T-cell (primary cell): ENCODE measurements around the gene TPI1. TPM values are rescaled to one million over a fixed set of nuclear protein-coding genes. Genes with fewer than 3 reads are reported as not detected.
A peak's percentile ranks its signal among the peaks of the same experiment; 100 is the strongest.

Experiments used
- ATAC-seq, 4 experiments: fragments of 200-7000 bp in 3 of 4; fragments of 150-1000 bp in 1 of 4; cut with Tn5 transposase; replicated peaks in 1 of 4; 1 replicate in 3 of 4; 2 replicates in 1 of 4; pipeline ENCODE4 v1.10.0; 2021; ENCODE audit warnings: moderate library complexity in 3 of 4, mild to moderate bottlenecking in 2 of 4, moderate number of reproducible peaks in 1 of 4
- CTCF ChIA-PET, 2 donors: fragments of 300-600 bp; sonication (Branson Sonifier 250); formaldehyde crosslinking; loops; one replicate each; lab custom pipeline; 2022; ENCODE audit warnings: antibody characterized with exemption in 2 of 2; lab: Charles Lee
- POLR2A ChIA-PET, 2 donors: fragments of 300-600 bp; sonication (Branson Sonifier 250); formaldehyde crosslinking; loops; one replicate each; lab custom pipeline; 2022; ENCODE audit warnings: antibody characterized with exemption in 2 of 2; lab: Charles Lee
- DNase-seq, 35 experiments: peaks; one replicate each; pipeline versions ENCODE4 v3.0.0 to v3.0.0-alpha.2; 2013 to 2023
- H3K27ac ChIP-seq: one replicate; pipeline ENCODE4 v1.5.1; 2013; ENCODE audit warnings: low read length
- H3K27me3 ChIP-seq, 2 experiments: replicated peaks in 1 of 2; 1 replicate in 1 of 2; 2 replicates in 1 of 2; pipeline versions ENCODE4 v1.6.1 to v1.7.0; 2013; ENCODE audit warnings: low read length in 1 of 2, mixed read lengths in 1 of 2; ENCODE audit not compliant: control insufficient read depth in 2 of 2, insufficient read depth in 2 of 2; ENCODE audit errors: extremely low read depth in 1 of 2
- H3K36me3 ChIP-seq, 2 donors: 1 replicate in 1 of 2; 2 replicates in 1 of 2; pipeline versions ENCODE4 v1.6.1 to v1.7.0; 2013; ENCODE audit warnings: low read length in 1 of 2; ENCODE audit not compliant: control insufficient read depth in 2 of 2, insufficient read depth in 1 of 2; ENCODE audit errors: extremely low read depth in 1 of 2
- H3K4me1 ChIP-seq, 2 experiments: 1 replicate in 1 of 2; 2 replicates in 1 of 2; pipeline versions ENCODE4 v1.6.1 to v1.7.0; 2013; ENCODE audit warnings: low read length in 2 of 2, mixed read lengths in 1 of 2; ENCODE audit not compliant: insufficient read depth in 2 of 2, control insufficient read depth in 1 of 2; ENCODE audit errors: extremely low read depth in 1 of 2
- H3K4me3 ChIP-seq, 2 donors: 1 replicate in 1 of 2; 2 replicates in 1 of 2; pipeline versions ENCODE4 v1.5.1 to v1.7.0; 2013; ENCODE audit warnings: mild to moderate bottlenecking in 2 of 2, low read length in 1 of 2, moderate library complexity in 1 of 2; ENCODE audit not compliant: control insufficient read depth in 1 of 2; ENCODE audit errors: extremely low read depth in 1 of 2
- H3K9me3 ChIP-seq: 2 replicates; pipeline ENCODE4 v1.7.0; 2013
- H3K27ac Mint-ChIP-seq, 2 donors: one replicate each; pipeline ENCODE4 v1.8.0; 2020 to 2021; ENCODE audit warnings: mild to moderate bottlenecking in 2 of 2, mixed read lengths in 2 of 2
- H3K27me3 Mint-ChIP-seq, 2 donors: one replicate each; pipeline ENCODE4 v1.8.0; 2021 to 2022; ENCODE audit warnings: mixed read lengths in 2 of 2
- H3K36me3 Mint-ChIP-seq: one replicate; pipeline ENCODE4 v1.8.0; 2021; ENCODE audit warnings: mixed read lengths
- H3K4me1 Mint-ChIP-seq, 3 donors: one replicate each; pipeline ENCODE4 v1.8.0; 2020 to 2022; ENCODE audit warnings: mixed read lengths in 3 of 3, mild to moderate bottlenecking in 1 of 3
- H3K4me3 Mint-ChIP-seq, 3 donors: one replicate each; pipeline ENCODE4 v1.8.0; 2020 to 2022; ENCODE audit warnings: mild to moderate bottlenecking in 3 of 3, mixed read lengths in 3 of 3, moderate library complexity in 3 of 3
- H3K9me3 Mint-ChIP-seq, 3 donors: one replicate each; pipeline ENCODE4 v1.8.0; 2020 to 2022; ENCODE audit warnings: mixed read lengths in 3 of 3
- WGBS: methylation state at CpG from one replicate; pipeline ENCODE4 v1.1.5; 2013; ENCODE audit warnings: missing lambda C conversion rate; ENCODE audit not compliant: insufficient coverage; 5-methylcytosine and 5-hydroxymethylcytosine counted together
- total RNA-seq, 35 experiments: library from RNA in 6 of 35; stranded (reverse) in 6 of 35; fragments of 120-200 nt in 1 of 35; gene quantifications; one replicate each; pipeline versions ENCODE4 v1.2.1 to v1.2.4 and lab custom pipeline; 2013 to 2026

The TPI1 gene
- total RNA-seq, 5 donors from 2014 or later (not counting 1 experiment from before 2014, with no cell fraction given) = 132 to 208 (median 189) TPM

DNA sequence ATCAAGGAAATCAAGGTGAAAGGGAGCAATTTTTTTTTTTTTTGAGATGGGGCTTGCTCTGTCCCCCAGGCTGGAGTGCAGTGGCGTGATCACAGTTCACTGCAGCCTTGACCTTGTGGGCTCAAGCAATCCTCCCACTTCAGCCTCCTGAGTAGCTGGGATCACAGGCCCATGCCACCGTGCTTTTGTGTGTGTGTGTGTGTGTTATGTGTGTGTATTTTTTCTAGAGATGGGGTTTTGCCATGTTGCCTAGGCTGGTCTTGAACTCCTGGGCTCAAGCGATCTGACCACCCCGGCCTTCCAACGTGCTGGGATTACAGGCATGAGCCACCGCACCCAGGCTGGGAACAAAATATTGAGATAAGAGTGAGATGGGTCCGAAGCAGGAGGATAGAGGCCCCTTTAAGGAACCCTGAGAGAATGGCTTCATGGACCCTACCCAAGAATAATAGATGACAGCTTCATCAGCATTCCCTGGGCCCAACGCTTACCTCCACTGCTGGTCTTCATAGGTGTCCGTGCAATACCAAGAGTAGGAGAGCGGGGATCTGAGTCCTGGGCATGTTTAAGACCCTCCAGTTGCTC is 17.3 kb upstream of the TPI1 start:
- no peaks in the 10 kb centered on the region for H3K36me3 Mint-ChIP-seq
- ChIA-PET CTCF (interaction anchor here in 1 of 2 donors (1.5 to 3.9 kb wide), 2 partner anchors 15 to 23 kb away, joined by 6 to 58 read pairs; partner anchors contain the start of gene SPSB2), POLR2A (interaction anchor here in 1 of 2 donors (0.6 kb wide), 1 partner anchor 1049 kb away, joined by 3 read pairs; no protein-coding TSS in a partner anchor)
- no peaks in the 10 kb centered on the region for H3K27me3 Mint-ChIP-seq
- H3K4me3 Mint-ChIP-seq = peak overlapping the region in 1 of 3 donors; percentile 34
- H3K9me3 Mint-ChIP-seq = no peaks in the 10 kb centered on the region
- DNase-seq (no peak), ATAC-seq (no peak)
- peak overlapping the region in 1 of 2 donors; percentile 22 for H3K27ac Mint-ChIP-seq
- peaks cover 22 to 33% (median 33%) of the 10 kb centered on the region in 3 donors for H3K4me1 Mint-ChIP-seq
- Histone ChIP-seq H3K27ac (no peak overlapping the region), H3K4me3 (no peak overlapping the region), H3K27me3 (no peaks in the 10 kb centered on the region), H3K36me3 (peaks cover 0 to 3% of the 10 kb centered on the region in 2 donors), H3K4me1 (peaks cover 20 to 34% of the 10 kb centered on the region in 2 experiments), H3K9me3 (no peaks in the 10 kb centered on the region)
- WGBS = 80% methylated on average over 1 of the region's 10 CpGs

DNA sequence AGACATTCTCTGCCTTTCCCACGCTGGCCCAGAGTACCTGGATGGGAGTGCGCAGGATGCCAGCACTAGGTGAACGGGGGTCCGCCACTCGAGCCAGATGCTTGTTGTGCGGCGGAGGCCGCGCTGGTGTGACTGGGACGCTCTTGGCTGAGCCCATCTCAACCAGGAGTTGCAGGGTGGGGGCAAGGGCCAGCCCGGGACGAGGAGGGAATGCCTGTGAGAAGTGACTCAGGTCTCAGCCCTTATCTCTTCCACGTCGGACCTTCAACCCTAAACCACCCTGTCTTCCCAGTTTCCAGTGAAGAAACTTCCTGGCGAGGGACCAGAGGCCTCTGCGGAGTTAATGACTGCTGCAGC is 16.6 kb upstream of the TPI1 start:
- Histone ChIP-seq H3K27me3 (no peaks in the 10 kb centered on the region), H3K36me3 (peaks cover 6 to 9% of the 10 kb centered on the region in 2 donors), H3K4me1 (peaks cover 20 to 34% of the 10 kb centered on the region in 2 experiments), H3K4me3 (peak overlapping the region; percentile 69 to 97), H3K9me3 (no peaks in the 10 kb centered on the region), H3K27ac (peak overlapping the region; percentile 94)
- ChIA-PET CTCF (interaction anchor here in 1 of 2 donors (0.5 to 3.9 kb wide), 12 partner anchors 16 to 259 kb away, joined by 3 to 58 read pairs (median 5); partner anchors contain the start of genes C12orf57, RNU7-1, SPSB2 and ZNF384), POLR2A (interaction anchor here in 1 of 2 donors (1.0 kb wide), 1 partner anchor 93 kb away, joined by 3 read pairs; the partner anchor contains the start of gene C12orf57)
- Mint-ChIP-seq H3K27ac (no peak overlapping the region), H3K27me3 (no peaks in the 10 kb centered on the region), H3K4me1 (peaks cover 22 to 36% (median 33%) of the 10 kb centered on the region in 3 donors), H3K9me3 (no peaks in the 10 kb centered on the region), H3K4me3 (peak overlapping the region in 2 of 3 donors; percentile 79 to 94), H3K36me3 (peaks cover 3% of the 10 kb centered on the region)
- 59% methylated on average over 12 of the region's 16 CpGs for WGBS
- ATAC-seq (no peak), DNase-seq (no peak)

DNA sequence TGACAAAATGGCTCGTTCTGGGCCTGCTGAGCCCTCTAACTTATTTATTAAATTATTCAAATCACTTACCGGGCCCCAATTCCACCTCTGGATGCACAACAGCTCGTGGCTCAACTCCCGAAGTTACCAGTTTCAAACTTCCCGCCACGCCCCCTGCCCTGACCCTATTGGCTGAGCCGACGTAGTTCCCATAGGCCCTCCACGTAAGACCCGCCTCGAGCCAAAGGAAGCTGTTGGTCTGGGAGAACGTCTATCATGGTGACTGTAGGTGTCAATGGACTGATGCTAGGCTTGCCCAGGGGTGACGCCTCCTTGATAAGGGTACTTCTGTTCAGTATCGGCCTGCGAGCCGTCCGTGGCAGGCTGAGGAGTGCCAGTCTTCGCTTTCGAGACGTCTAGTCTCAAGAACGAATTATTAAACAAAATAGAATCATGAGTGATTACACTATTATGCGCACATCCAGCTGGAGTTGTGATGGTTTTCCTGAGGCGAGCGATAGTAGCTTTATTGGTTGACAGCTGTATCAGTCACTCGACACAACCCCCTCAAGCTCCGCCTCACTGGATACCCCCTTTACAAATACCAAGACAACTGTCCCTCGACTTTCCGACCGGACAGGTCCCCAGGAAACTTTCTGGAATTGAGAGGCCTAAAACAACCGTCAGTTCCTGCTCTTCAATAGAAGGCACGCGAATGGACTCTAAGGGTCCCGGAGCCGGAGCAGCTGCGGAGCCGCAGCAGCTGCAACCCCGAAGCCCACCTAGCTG is 16.0 kb upstream of the TPI1 start, which contains the start of gene CDCA3:
CDCA3 (minus strand) TSS at position 134 of the 768 bp plus-strand sequence. CDS start 334 bp downstream, outside the sequence.
- peak within 1 kb of the TSS; percentile 98 to 99 for H3K27ac Mint-ChIP-seq
- POLR2A ChIA-PET = interaction anchor here (0.6 to 3.1 kb wide), 8 partner anchors 17 to 286 kb away, joined by 3 to 19 read pairs (median 7); partner anchors contain the start of genes C12orf57 (in 1 of the 2), ENO2 (in 1 of the 2), MLF2 (in 1 of the 2) and RNU7-1 (in 1 of the 2)
- WGBS = 0% methylated on average over 18 of the region's 37 CpGs

DNA sequence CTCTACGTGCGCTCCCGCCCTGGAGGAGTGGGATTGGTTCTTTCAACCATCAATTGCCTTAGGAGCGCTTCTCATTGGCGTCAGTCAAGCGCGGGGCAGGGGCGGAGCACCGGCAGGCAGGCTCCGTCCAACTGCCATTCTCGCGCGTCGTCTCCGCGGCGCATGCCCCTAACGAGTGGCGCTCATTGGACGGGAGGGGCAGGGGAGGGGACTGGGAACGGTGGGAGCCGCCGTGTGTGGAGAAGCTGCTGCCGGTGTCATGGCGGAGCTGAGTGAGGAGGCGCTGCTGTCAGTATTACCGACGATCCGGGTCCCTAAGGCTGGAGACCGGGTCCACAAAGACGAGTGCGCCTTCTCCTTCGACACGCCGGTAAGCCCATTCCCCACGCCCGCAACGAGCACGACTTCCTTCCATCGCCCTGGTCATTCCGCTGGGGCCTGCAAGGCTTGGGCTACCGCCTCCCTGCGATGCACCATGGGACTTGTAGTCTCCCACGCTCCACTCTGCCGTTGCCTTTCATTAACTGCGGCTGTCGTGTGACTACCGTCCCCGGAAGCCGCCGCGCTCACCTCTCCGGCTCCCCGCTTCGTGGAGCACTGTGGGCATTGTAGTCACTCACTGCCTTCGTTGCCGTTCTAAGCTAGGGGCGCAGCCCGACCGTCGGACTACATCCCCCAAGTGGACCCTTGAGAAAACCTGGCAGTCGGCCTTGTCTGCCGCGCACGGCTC is 15.2 kb upstream of the TPI1 start, which contains the start of gene USP5:
USP5 (plus strand) TSS at position 230 of the 730 bp plus-strand sequence; CDS start at position 260, 30 bp downstream.
- Histone ChIP-seq H3K4me1 (peaks cover 20 to 34% of the 10 kb centered on the region in 2 experiments), H3K4me3 (peak within 1 kb of the TSS; percentile 69 to 97), H3K9me3 (no peaks in the 10 kb centered on the region), H3K36me3 (peaks cover 7 to 23% of the 10 kb centered on the region in 2 donors), H3K27ac (peak within 1 kb of the TSS; percentile 94), H3K27me3 (no peaks in the 10 kb centered on the region)
- H3K4me1 Mint-ChIP-seq = peaks cover 22 to 38% (median 33%) of the 10 kb centered on the region in 3 donors
- peak within 1 kb of the TSS; percentile 98 to 99 for H3K27ac Mint-ChIP-seq
- POLR2A ChIA-PET = interaction anchor here (0.5 to 3.1 kb wide), 12 partner anchors 15 to 380 kb away, joined by 3 to 19 read pairs (median 4); partner anchors contain the start of genes C12orf57 (in 1 of the 2), ENO2 (in 1 of the 2), LPCAT3 (in 1 of the 2) and LRRC23 (in 1 of the 2)
- ATAC-seq (peak; percentile 78 to 81 (median 79)), DNase-seq (peak; percentile 92 to 100 (median 99))
- no peaks in the 10 kb centered on the region for H3K27me3 Mint-ChIP-seq
- H3K4me3 Mint-ChIP-seq = peak within 1 kb of the TSS; percentile 79 to 98 (median 94)
- no peaks in the 10 kb centered on the region for H3K9me3 Mint-ChIP-seq
- peaks cover 9% of the 10 kb centered on the region for H3K36me3 Mint-ChIP-seq
- CTCF ChIA-PET = interaction anchor here (0.5 to 3.9 kb wide), 31 partner anchors 13 to 1374 kb away, joined by 3 to 58 read pairs (median 4); partner anchors contain the start of genes C12orf57 (in 1 of the 2), COPS7A (in 1 of the 2), LPCAT3 (in 1 of the 2) and MLF2 (in 1 of the 2)
- under 1% methylated on average over 60 of the region's 65 CpGs for WGBS

More for the DNA sequence above, 16.0 kb upstream of the TPI1 start, which contains the start of gene CDCA3:
- Histone ChIP-seq H3K4me3 (peak within 1 kb of the TSS; percentile 69 to 97), H3K27ac (peak within 1 kb of the TSS; percentile 94), H3K36me3 (peaks cover 7 to 15% of the 10 kb centered on the region in 2 donors), H3K9me3 (no peaks in the 10 kb centered on the region), H3K27me3 (no peaks in the 10 kb centered on the region), H3K4me1 (peaks cover 20 to 34% of the 10 kb centered on the region in 2 experiments)
- H3K4me1 Mint-ChIP-seq = peaks cover 22 to 38% (median 33%) of the 10 kb centered on the region in 3 donors
- no peaks in the 10 kb centered on the region for H3K9me3 Mint-ChIP-seq
- H3K4me3 Mint-ChIP-seq = peak within 1 kb of the TSS; percentile 79 to 98 (median 94)
- peaks cover 6% of the 10 kb centered on the region for H3K36me3 Mint-ChIP-seq
- no peaks in the 10 kb centered on the region for H3K27me3 Mint-ChIP-seq
- peak; percentile 49 to 60 (median 57) for ATAC-seq
- DNase-seq = peak; percentile 73 to 96 (median 91)
- CTCF ChIA-PET = interaction anchor here (0.5 to 3.9 kb wide), 28 partner anchors 16 to 1375 kb away, joined by 3 to 58 read pairs (median 4); partner anchors contain the start of genes C12orf57 (in 1 of the 2), COPS7A (in 1 of the 2), LPCAT3 (in 1 of the 2) and MLF2 (in 1 of the 2)

DNA sequence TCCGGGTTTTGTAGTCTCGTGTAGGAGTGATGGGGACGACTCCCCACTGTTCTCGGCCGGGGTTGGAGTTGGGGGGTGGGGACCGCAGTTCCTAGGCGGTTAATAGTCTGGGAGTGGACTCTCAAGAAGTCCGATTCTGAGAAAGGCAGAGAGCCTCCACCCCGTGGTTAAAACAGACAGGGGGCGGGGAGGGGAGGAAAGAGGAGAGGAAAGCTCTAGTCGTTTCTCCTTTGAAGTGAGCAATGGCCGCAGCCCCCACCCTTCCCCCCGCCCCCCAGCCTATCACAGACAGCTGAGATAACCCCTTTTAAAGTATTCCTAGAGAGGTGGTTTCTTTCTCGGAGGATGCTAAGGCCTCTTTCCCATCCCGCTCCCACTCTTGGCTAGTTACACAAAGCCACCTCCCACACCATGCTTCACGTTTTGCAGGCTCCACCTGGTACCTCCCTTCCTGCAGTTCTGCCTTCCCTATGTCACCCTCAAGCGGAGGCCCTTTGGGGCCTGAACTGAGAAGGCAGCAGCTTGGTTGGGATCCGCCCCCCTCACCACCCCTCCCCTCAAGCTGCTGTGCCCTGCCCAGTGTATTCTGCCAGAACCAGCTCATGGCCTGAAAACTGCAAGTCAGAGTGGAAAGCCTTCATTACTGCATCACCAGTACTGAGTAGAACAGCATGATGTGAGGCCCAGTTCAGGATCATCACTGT is 14.5 kb upstream of the TPI1 start:
- Histone ChIP-seq H3K4me3 (peak overlapping the region; percentile 69 to 97), H3K9me3 (no peaks in the 10 kb centered on the region), H3K27me3 (no peaks in the 10 kb centered on the region), H3K4me1 (peaks cover 20 to 34% of the 10 kb centered on the region in 2 experiments), H3K36me3 (peaks cover 7 to 30% of the 10 kb centered on the region in 2 donors), H3K27ac (peak overlapping the region; percentile 60)
- Mint-ChIP-seq H3K9me3 (no peaks in the 10 kb centered on the region), H3K4me1 (peaks cover 22 to 41% (median 33%) of the 10 kb centered on the region in 3 donors), H3K27ac (peak overlapping the region; percentile 98 to 99), H3K27me3 (no peaks in the 10 kb centered on the region), H3K36me3 (peaks cover 17% of the 10 kb centered on the region), H3K4me3 (peak overlapping the region; percentile 79 to 98 (median 94))
- DNase-seq (peak in 32 of 35 experiments; percentile 25 to 68 (median 48)), ATAC-seq (peak in 2 of 4 experiments; percentile 0 to 4)
- CTCF ChIA-PET = interaction anchor here (0.6 to 3.9 kb wide), 20 partner anchors 13 to 518 kb away, joined by 3 to 58 read pairs (median 5); partner anchors contain the start of genes SPSB2 (in 2 of the 2), C12orf57 (in 1 of the 2), LPCAT3 (in 1 of the 2) and P3H3 (in 1 of the 2)
- POLR2A ChIA-PET = interaction anchor here (0.5 to 3.1 kb wide), 12 partner anchors 14 to 381 kb away, joined by 3 to 19 read pairs (median 4); partner anchors contain the start of genes C12orf57 (in 1 of the 2), LPCAT3 (in 1 of the 2), LRRC23 (in 1 of the 2) and MLF2 (in 1 of the 2)
- 0% methylated on average over 4 of the region's 18 CpGs for WGBS
